Sigmoid colon (tissue), 4 donors: ENCODE data around the gene DTNBP1.

Experiments used
- EP300 ChIP-seq, 4 donors: sonication (generic); formaldehyde crosslinking; IDR thresholded peaks; one replicate each; pipeline ENCODE4 v1.6.1; 2017; ENCODE audit warnings: antibody characterized with exemption in 4 of 4
- POLR2A ChIP-seq, 2 donors: fragments of 450-650 bp; IDR thresholded peaks; one replicate each; pipeline ENCODE4 v1.6.1; 2016; ENCODE audit warnings: antibody characterized with exemption in 2 of 2, mild to moderate bottlenecking in 2 of 2, moderate library complexity in 2 of 2
- POLR2AphosphoS5 ChIP-seq, 4 donors: sonication (generic); formaldehyde crosslinking; IDR thresholded peaks; one replicate each; pipeline ENCODE4 v1.6.1; 2017; ENCODE audit warnings: antibody characterized with exemption in 4 of 4
- TF ChIP-seq, protein P1 (sequence below), 4 experiments: fragments of 450-650 bp in 3 of 4; fragments of 200-600 bp in 1 of 4; IDR thresholded peaks; one replicate each; pipeline ENCODE4 v1.5.1; 2016 to 2019; ENCODE audit warnings: antibody characterized with exemption in 4 of 4, mild to moderate bottlenecking in 3 of 4, moderate library complexity in 2 of 4

- no peak for TF ChIP-seq POLR2A (IDR thresholded peaks at IDR 0.05)
- TF ChIP-seq, protein P1, sequence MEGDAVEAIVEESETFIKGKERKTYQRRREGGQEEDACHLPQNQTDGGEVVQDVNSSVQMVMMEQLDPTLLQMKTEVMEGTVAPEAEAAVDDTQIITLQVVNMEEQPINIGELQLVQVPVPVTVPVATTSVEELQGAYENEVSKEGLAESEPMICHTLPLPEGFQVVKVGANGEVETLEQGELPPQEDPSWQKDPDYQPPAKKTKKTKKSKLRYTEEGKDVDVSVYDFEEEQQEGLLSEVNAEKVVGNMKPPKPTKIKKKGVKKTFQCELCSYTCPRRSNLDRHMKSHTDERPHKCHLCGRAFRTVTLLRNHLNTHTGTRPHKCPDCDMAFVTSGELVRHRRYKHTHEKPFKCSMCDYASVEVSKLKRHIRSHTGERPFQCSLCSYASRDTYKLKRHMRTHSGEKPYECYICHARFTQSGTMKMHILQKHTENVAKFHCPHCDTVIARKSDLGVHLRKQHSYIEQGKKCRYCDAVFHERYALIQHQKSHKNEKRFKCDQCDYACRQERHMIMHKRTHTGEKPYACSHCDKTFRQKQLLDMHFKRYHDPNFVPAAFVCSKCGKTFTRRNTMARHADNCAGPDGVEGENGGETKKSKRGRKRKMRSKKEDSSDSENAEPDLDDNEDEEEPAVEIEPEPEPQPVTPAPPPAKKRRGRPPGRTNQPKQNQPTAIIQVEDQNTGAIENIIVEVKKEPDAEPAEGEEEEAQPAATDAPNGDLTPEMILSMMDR (IDR thresholded peaks at IDR 0.05) = no peak
- TF ChIP-seq POLR2AphosphoS5 (IDR thresholded peaks at IDR 0.05) = no peak
- no peak for TF ChIP-seq EP300 (IDR thresholded peaks at IDR 0.05)
Observed at GRCh38 chr6:15557174-15557573, 105.7 kb downstream of the DTNBP1 start.
